ENCODE data around the gene MZF1.

- TF ChIP-seq POLR2A (IDR thresholded peaks at IDR 0.05) = no peak
- TF ChIP-seq CTCF (IDR thresholded peaks at IDR 0.05) = no peak
Measured at GRCh38 chr19:58544591-58545285, 28.4 kb downstream of the MZF1 start.
